NB4 (cell line): Measurements from ENCODE around the gene RPS25.

Experiments used
- CTCF ChIP-seq: IDR thresholded peaks from one replicate; pipeline ENCODE4 v1.5.1; 2012; ENCODE audit warnings: low read depth, low read length
- POLR2A ChIP-seq: IDR thresholded peaks from 2 replicates; pipeline ENCODE4 v1.6.1; 2011; ENCODE audit warnings: mild to moderate bottlenecking; ENCODE audit not compliant: insufficient read length; ENCODE audit errors: extremely low read depth

GRCh38 chr11:119000906-119001305 is 17.2 kb downstream of the RPS25 start:
- TF ChIP-seq CTCF = no peak
- no peak for TF ChIP-seq POLR2A
